ENCODE measurements around the gene AGFG1.

Gene AGFG1

GRCh38 chr2:227450311-227450841 lies 21.6 kb upstream of the AGFG1 start:
- Histone ChIP-seq H3K4me1 (ENCODE audit: control insufficient read depth, insufficient read depth, low read length) (no peaks in the 10 kb centered on the region), H3K9me3 (ENCODE audit: control insufficient read depth, insufficient read depth, low read length) (no peaks in the 10 kb centered on the region), H3K4me3 (ENCODE audit: low read depth, low read length) (no peak overlapping the region), H3K9ac (ENCODE audit: low read depth, low read length) (no peak overlapping the region), H3K27me3 (ENCODE audit: control insufficient read depth, insufficient read depth, low read length) (no peaks in the 10 kb centered on the region), H3K36me3 (ENCODE audit: control insufficient read depth, insufficient read depth, low read length) (no peaks in the 10 kb centered on the region)

GRCh38 chr2:227450926-227451654 lies 20.9 kb upstream of the AGFG1 start:
- Histone ChIP-seq H3K4me3 (ENCODE audit: low read depth, low read length) (no peak overlapping the region), H3K9me3 (ENCODE audit: control insufficient read depth, insufficient read depth, low read length) (no peaks in the 10 kb centered on the region), H3K9ac (ENCODE audit: low read depth, low read length) (no peak overlapping the region), H3K27me3 (ENCODE audit: control insufficient read depth, insufficient read depth, low read length) (no peaks in the 10 kb centered on the region), H3K4me1 (ENCODE audit: control insufficient read depth, insufficient read depth, low read length) (no peaks in the 10 kb centered on the region), H3K36me3 (ENCODE audit: control insufficient read depth, insufficient read depth, low read length) (no peaks in the 10 kb centered on the region)

- Histone ChIP-seq H3K9me3 (ENCODE audit: control insufficient read depth, insufficient read depth, low read length) (no peaks in the 10 kb centered on the region), H3K4me1 (ENCODE audit: control insufficient read depth, insufficient read depth, low read length) (no peaks in the 10 kb centered on the region), H3K4me3 (ENCODE audit: low read depth, low read length) (no peak overlapping the region), H3K9ac (ENCODE audit: low read depth, low read length) (no peak overlapping the region), H3K36me3 (ENCODE audit: control insufficient read depth, insufficient read depth, low read length) (no peaks in the 10 kb centered on the region), H3K27me3 (ENCODE audit: control insufficient read depth, insufficient read depth, low read length) (no peaks in the 10 kb centered on the region)
These were observed 20.3 kb upstream of the AGFG1 start for GRCh38 chr2:227451655-227451992.

GRCh38 chr2:227453810-227454209 lies 18.1 kb upstream of the AGFG1 start:
- no peaks in the 10 kb centered on the region for H3K36me3 ChIP-seq (ENCODE audit: control insufficient read depth, insufficient read depth, low read length)
- H3K27me3 ChIP-seq (ENCODE audit: control insufficient read depth, insufficient read depth, low read length) = no peaks in the 10 kb centered on the region
- H3K4me3 ChIP-seq (ENCODE audit: low read depth, low read length) = no peak overlapping the region
- H3K9me3 ChIP-seq (ENCODE audit: control insufficient read depth, insufficient read depth, low read length) = no peaks in the 10 kb centered on the region
- H3K4me1 ChIP-seq (ENCODE audit: control insufficient read depth, insufficient read depth, low read length) = no peaks in the 10 kb centered on the region
- no peak overlapping the region for H3K9ac ChIP-seq (ENCODE audit: low read depth, low read length)

- no peak overlapping the region for H3K4me3 ChIP-seq (ENCODE audit: low read depth, low read length)
These were observed 17.6 kb upstream of the AGFG1 start for GRCh38 chr2:227454323-227454860.

GRCh38 chr2:227455200-227455599 lies 16.8 kb upstream of the AGFG1 start:
- no peaks in the 10 kb centered on the region for H3K36me3 ChIP-seq (ENCODE audit: control insufficient read depth, insufficient read depth, low read length)
- no peaks in the 10 kb centered on the region for H3K9me3 ChIP-seq (ENCODE audit: control insufficient read depth, insufficient read depth, low read length)
- H3K4me1 ChIP-seq (ENCODE audit: control insufficient read depth, insufficient read depth, low read length) = no peaks in the 10 kb centered on the region
- no peak overlapping the region for H3K9ac ChIP-seq (ENCODE audit: low read depth, low read length)
- H3K4me3 ChIP-seq (ENCODE audit: low read depth, low read length) = no peak overlapping the region
- no peaks in the 10 kb centered on the region for H3K27me3 ChIP-seq (ENCODE audit: control insufficient read depth, insufficient read depth, low read length)

More at GRCh38 chr2:227454323-227454860, 17.6 kb upstream of the AGFG1 start:
- Histone ChIP-seq H3K9ac (ENCODE audit: low read depth, low read length) (no peak overlapping the region), H3K27me3 (ENCODE audit: control insufficient read depth, insufficient read depth, low read length) (no peaks in the 10 kb centered on the region), H3K9me3 (ENCODE audit: control insufficient read depth, insufficient read depth, low read length) (no peaks in the 10 kb centered on the region), H3K36me3 (ENCODE audit: control insufficient read depth, insufficient read depth, low read length) (no peaks in the 10 kb centered on the region), H3K4me1 (ENCODE audit: control insufficient read depth, insufficient read depth, low read length) (no peaks in the 10 kb centered on the region)

- Histone ChIP-seq H3K27me3 (ENCODE audit: control insufficient read depth, insufficient read depth, low read length) (no peaks in the 10 kb centered on the region), H3K4me1 (ENCODE audit: control insufficient read depth, insufficient read depth, low read length) (no peaks in the 10 kb centered on the region), H3K36me3 (ENCODE audit: control insufficient read depth, insufficient read depth, low read length) (no peaks in the 10 kb centered on the region), H3K9ac (ENCODE audit: low read depth, low read length) (no peak overlapping the region), H3K9me3 (ENCODE audit: control insufficient read depth, insufficient read depth, low read length) (no peaks in the 10 kb centered on the region), H3K4me3 (ENCODE audit: low read depth, low read length) (no peak overlapping the region)
These were observed 15.9 kb upstream of the AGFG1 start for GRCh38 chr2:227456102-227456501.

GRCh38 chr2:227456772-227457171 lies 15.2 kb upstream of the AGFG1 start:
- no peak overlapping the region for H3K4me3 ChIP-seq (ENCODE audit: low read depth, low read length)
- H3K9ac ChIP-seq (ENCODE audit: low read depth, low read length) = no peak overlapping the region
- no peaks in the 10 kb centered on the region for H3K27me3 ChIP-seq (ENCODE audit: control insufficient read depth, insufficient read depth, low read length)
- no peaks in the 10 kb centered on the region for H3K36me3 ChIP-seq (ENCODE audit: control insufficient read depth, insufficient read depth, low read length)
- H3K9me3 ChIP-seq (ENCODE audit: control insufficient read depth, insufficient read depth, low read length) = no peaks in the 10 kb centered on the region
- H3K4me1 ChIP-seq (ENCODE audit: control insufficient read depth, insufficient read depth, low read length) = no peaks in the 10 kb centered on the region

GRCh38 chr2:227460070-227460485 lies 11.9 kb upstream of the AGFG1 start:
- H3K36me3 ChIP-seq (ENCODE audit: control insufficient read depth, insufficient read depth, low read length) = no peaks in the 10 kb centered on the region
- H3K4me3 ChIP-seq (ENCODE audit: low read depth, low read length) = no peak overlapping the region
- no peak overlapping the region for H3K9ac ChIP-seq (ENCODE audit: low read depth, low read length)
- H3K9me3 ChIP-seq (ENCODE audit: control insufficient read depth, insufficient read depth, low read length) = no peaks in the 10 kb centered on the region
- no peaks in the 10 kb centered on the region for H3K27me3 ChIP-seq (ENCODE audit: control insufficient read depth, insufficient read depth, low read length)
- no peaks in the 10 kb centered on the region for H3K4me1 ChIP-seq (ENCODE audit: control insufficient read depth, insufficient read depth, low read length)

GRCh38 chr2:227460833-227461232 lies 11.1 kb upstream of the AGFG1 start:
- Histone ChIP-seq H3K9ac (ENCODE audit: low read depth, low read length) (no peak overlapping the region), H3K9me3 (ENCODE audit: control insufficient read depth, insufficient read depth, low read length) (no peaks in the 10 kb centered on the region), H3K4me1 (ENCODE audit: control insufficient read depth, insufficient read depth, low read length) (no peaks in the 10 kb centered on the region), H3K4me3 (ENCODE audit: low read depth, low read length) (no peak overlapping the region), H3K27me3 (ENCODE audit: control insufficient read depth, insufficient read depth, low read length) (no peaks in the 10 kb centered on the region), H3K36me3 (ENCODE audit: control insufficient read depth, insufficient read depth, low read length) (no peaks in the 10 kb centered on the region)

GRCh38 chr2:227461811-227462461 lies 10.0 kb upstream of the AGFG1 start:
- H3K4me3 ChIP-seq (ENCODE audit: low read depth, low read length) = no peak overlapping the region
- no peaks in the 10 kb centered on the region for H3K27me3 ChIP-seq (ENCODE audit: control insufficient read depth, insufficient read depth, low read length)
- no peak overlapping the region for H3K9ac ChIP-seq (ENCODE audit: low read depth, low read length)
- no peaks in the 10 kb centered on the region for H3K9me3 ChIP-seq (ENCODE audit: control insufficient read depth, insufficient read depth, low read length)
- H3K4me1 ChIP-seq (ENCODE audit: control insufficient read depth, insufficient read depth, low read length) = peaks cover 3% of the 10 kb centered on the region
- no peaks in the 10 kb centered on the region for H3K36me3 ChIP-seq (ENCODE audit: control insufficient read depth, insufficient read depth, low read length)

- Histone ChIP-seq H3K4me1 (ENCODE audit: control insufficient read depth, insufficient read depth, low read length) (peaks cover 3% of the 10 kb centered on the region), H3K4me3 (ENCODE audit: low read depth, low read length) (no peak overlapping the region), H3K9ac (ENCODE audit: low read depth, low read length) (no peak overlapping the region), H3K27me3 (ENCODE audit: control insufficient read depth, insufficient read depth, low read length) (no peaks in the 10 kb centered on the region), H3K9me3 (ENCODE audit: control insufficient read depth, insufficient read depth, low read length) (no peaks in the 10 kb centered on the region), H3K36me3 (ENCODE audit: control insufficient read depth, insufficient read depth, low read length) (no peaks in the 10 kb centered on the region)
These were observed 9.4 kb upstream of the AGFG1 start for GRCh38 chr2:227462462-227462951.

All from iPS-15b (cell line).